Transverse colon (tissue), 4 donors: ENCODE measurements around the gene SLC22A1. TPM values are rescaled to one million over a fixed set of nuclear protein-coding genes. Genes with fewer than 3 reads are reported as not detected.

ENCODE experiments used
- DNase-seq: peaks from one replicate; pipeline ENCODE4 v3.0.0-alpha.2; 2019
- H3K27ac ChIP-seq, 4 donors: fragments of 200-600 bp; sonication (generic); 2 replicates each; pipeline ENCODE4 v1.5.1; 2016 to 2018; ENCODE audit warnings: inconsistent platforms in 4 of 4
- H3K27me3 ChIP-seq: fragments of 200-600 bp; sonication (generic); 2 replicates; pipeline ENCODE4 v1.5.1; 2017; ENCODE audit warnings: inconsistent platforms
- H3K36me3 ChIP-seq, 4 donors: fragments of 200-600 bp; sonication (generic); 2 replicates each; pipeline ENCODE4 v1.5.1; 2017 to 2019; ENCODE audit warnings: inconsistent platforms in 4 of 4
- H3K4me1 ChIP-seq, 4 donors: fragments of 200-600 bp; sonication (generic); 2 replicates each; pipeline ENCODE4 v1.5.1; 2017 to 2020; ENCODE audit warnings: inconsistent platforms in 4 of 4
- H3K4me3 ChIP-seq, 4 donors: fragments of 200-600 bp; sonication (generic); 1 replicate in 1 of 4; 2 replicates in 3 of 4; pipeline versions ENCODE4 v1.5.1 to v1.6.1; 2017 to 2019; ENCODE audit warnings: inconsistent platforms in 4 of 4
- H3K9me3 ChIP-seq, 2 donors: fragments of 200-600 bp; sonication (generic); 2 replicates each; pipeline ENCODE4 v1.5.1; 2017 to 2019; ENCODE audit warnings: inconsistent platforms in 2 of 2
- CTCF ChIP-seq, 5 experiments: fragments of 200-600 bp in 3 of 5; fragments of 450-650 bp in 2 of 5; sonication (generic) in 3 of 5; IDR thresholded peaks; 1 replicate in 2 of 5; 2 replicates in 3 of 5; pipeline ENCODE4 v1.5.1; 2016 to 2017; ENCODE audit warnings: antibody characterized with exemption in 5 of 5, inconsistent platforms in 3 of 5, mild to moderate bottlenecking in 2 of 5, moderate library complexity in 1 of 5
- EP300 ChIP-seq: sonication (generic); formaldehyde crosslinking; IDR thresholded peaks from one replicate; pipeline ENCODE4 v1.6.1; 2017; ENCODE audit warnings: antibody characterized with exemption, low read depth
- POLR2A ChIP-seq: fragments of 450-650 bp; IDR thresholded peaks from one replicate; pipeline ENCODE4 v1.6.1; 2016; ENCODE audit warnings: antibody characterized with exemption, mild to moderate bottlenecking, moderate library complexity
- POLR2AphosphoS5 ChIP-seq, 3 donors: sonication (generic); formaldehyde crosslinking; IDR thresholded peaks; one replicate each; pipeline ENCODE4 v1.6.1; 2016; ENCODE audit warnings: antibody characterized with exemption in 3 of 3
- WGBS, 2 donors: methylation state at CpG; one replicate each; pipeline ENCODE4 v1.1.5; 2018; ENCODE audit warnings: low coverage in 1 of 2; 5-methylcytosine and 5-hydroxymethylcytosine counted together
- in situ Hi-C, 4 donors: fragments of 200-750 bp; cut with MboI; loops; one replicate each; pipeline versions ENCODE4 v1.15.0 to v1.15.1; 2017; ENCODE audit warnings: low sequenced_read_pairs in 3 of 4, low pct_ligation_motif_present in 1 of 4, low pct_unique_long_range_greater_than_20kb in 1 of 4
- intact Hi-C: fragments of 100-400 bp; cut with DNase I; formaldehyde crosslinking; loops from one replicate; pipeline ENCODE4 v1.15.1; 2023; ENCODE audit warnings: low total_unique reads
- total RNA-seq, 4 donors: library from RNA; depleted of rRNA; stranded (reverse); fragments of >200 nt; gene quantifications; one replicate each; pipeline ENCODE4 v1.1.0, GENCODE V29; 2016

SLC22A1 gene
- total RNA-seq, 4 donors from 2014 or later = 0.40 to 1.7 (median 0.55) TPM; not detected in 1

DNA sequence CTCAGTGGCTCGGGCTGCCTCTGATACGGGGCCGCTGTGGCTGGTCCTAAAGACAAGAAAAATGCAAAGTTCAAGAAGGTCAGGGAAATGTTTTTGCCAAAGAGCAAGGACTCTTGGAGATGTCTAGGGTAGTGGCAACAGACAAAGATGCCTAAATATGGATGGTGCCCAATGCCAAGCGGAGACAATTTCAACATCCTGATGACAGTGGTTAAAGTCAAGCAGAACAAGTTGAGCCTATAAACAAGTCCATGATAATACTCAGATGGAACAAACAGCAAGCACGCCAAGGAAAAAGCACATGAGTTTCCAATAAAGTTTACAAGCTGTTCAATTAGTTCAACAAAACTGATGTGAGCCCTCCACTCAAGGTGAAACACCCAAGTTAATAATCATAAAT lies 51.1 kb downstream of the SLC22A1 start:
- H3K4me3 ChIP-seq = no peak overlapping the region
- no peak overlapping the region for H3K27ac ChIP-seq
- intact Hi-C loops = no loop called here
- no peak for DNase-seq
- in situ Hi-C loops = no loop called here
- WGBS, 2 donors = 74 to 91% methylated on average over 5 of the region's 5 CpGs
- no peaks in the 10 kb centered on the region for H3K36me3 ChIP-seq
- TF ChIP-seq CTCF (IDR thresholded peaks at IDR 0.05) = no peak
- TF ChIP-seq EP300 = no peak
- TF ChIP-seq POLR2AphosphoS5 (IDR thresholded peaks at IDR 0.05) = no peak
- no peak for TF ChIP-seq POLR2A
- peaks cover 2 to 9% (median 5%) of the 10 kb centered on the region in 4 donors for H3K4me1 ChIP-seq
- no peaks in the 10 kb centered on the region for H3K27me3 ChIP-seq
- no peaks in the 10 kb centered on the region for H3K9me3 ChIP-seq

GRCh38 chr6:160173806-160174527 lies 52.4 kb downstream of the SLC22A1 start:
- Histone ChIP-seq H3K27me3 (no peaks in the 10 kb centered on the region), H3K4me1 (peaks cover 0 to 3% (median 0%) of the 10 kb centered on the region in 4 donors), H3K4me3 (no peak overlapping the region), H3K36me3 (no peaks in the 10 kb centered on the region), H3K9me3 (no peaks in the 10 kb centered on the region), H3K27ac (no peak overlapping the region)
- DNase-seq = no peak
- in situ Hi-C loops (no loop called here), intact Hi-C loops (no loop called here)
- WGBS, 2 donors = 68 to 75% methylated on average over 5 to 9 of the region's 9 CpGs
- TF ChIP-seq POLR2AphosphoS5 (IDR thresholded peaks at IDR 0.05) = no peak
- no peak for TF ChIP-seq CTCF (IDR thresholded peaks at IDR 0.05)
- no peak for TF ChIP-seq EP300
- TF ChIP-seq POLR2A = no peak

- DNase-seq = no peak
- Histone ChIP-seq H3K9me3 (no peaks in the 10 kb centered on the region), H3K27me3 (no peaks in the 10 kb centered on the region), H3K36me3 (no peaks in the 10 kb centered on the region), H3K4me1 (peaks cover 0 to 3% (median 0%) of the 10 kb centered on the region in 4 donors), H3K4me3 (no peak overlapping the region), H3K27ac (no peak overlapping the region)
- TF ChIP-seq POLR2A = no peak
- no peak for TF ChIP-seq CTCF (IDR thresholded peaks at IDR 0.05)
- no peak for TF ChIP-seq POLR2AphosphoS5 (IDR thresholded peaks at IDR 0.05)
- no peak for TF ChIP-seq EP300
- intact Hi-C loops (no loop called here), in situ Hi-C loops (no loop called here)
- WGBS, 2 donors = 44 to 45% methylated on average over 1 to 2 of the region's 2 CpGs
Observed at GRCh38 chr6:160174681-160175080, 53.1 kb downstream of the SLC22A1 start.

- Histone ChIP-seq H3K27ac (no peak overlapping the region), H3K27me3 (no peaks in the 10 kb centered on the region), H3K4me3 (no peak overlapping the region), H3K36me3 (no peaks in the 10 kb centered on the region), H3K4me1 (no peaks in the 10 kb centered on the region), H3K9me3 (no peaks in the 10 kb centered on the region)
- no peak for TF ChIP-seq EP300
- TF ChIP-seq CTCF (IDR thresholded peaks at IDR 0.05) = no peak
- TF ChIP-seq POLR2A = no peak
- intact Hi-C loops (no loop called here), in situ Hi-C loops (no loop called here)
- WGBS, 2 donors = 22 to 48% methylated on average over 1 to 2 of the region's 2 CpGs
- no peak for DNase-seq
Observed at GRCh38 chr6:160177220-160177619, 55.6 kb downstream of the SLC22A1 start.
